ENCODE measurements around the gene ABCA8. TPM values are rescaled to one million over a fixed set of nuclear protein-coding genes. Genes with fewer than 3 reads are reported as not detected.

Gene ABCA8
- total and polyA plus RNA-seq, 4 donors: 2.7 to 187 (median 7.8) TPM

DNA sequence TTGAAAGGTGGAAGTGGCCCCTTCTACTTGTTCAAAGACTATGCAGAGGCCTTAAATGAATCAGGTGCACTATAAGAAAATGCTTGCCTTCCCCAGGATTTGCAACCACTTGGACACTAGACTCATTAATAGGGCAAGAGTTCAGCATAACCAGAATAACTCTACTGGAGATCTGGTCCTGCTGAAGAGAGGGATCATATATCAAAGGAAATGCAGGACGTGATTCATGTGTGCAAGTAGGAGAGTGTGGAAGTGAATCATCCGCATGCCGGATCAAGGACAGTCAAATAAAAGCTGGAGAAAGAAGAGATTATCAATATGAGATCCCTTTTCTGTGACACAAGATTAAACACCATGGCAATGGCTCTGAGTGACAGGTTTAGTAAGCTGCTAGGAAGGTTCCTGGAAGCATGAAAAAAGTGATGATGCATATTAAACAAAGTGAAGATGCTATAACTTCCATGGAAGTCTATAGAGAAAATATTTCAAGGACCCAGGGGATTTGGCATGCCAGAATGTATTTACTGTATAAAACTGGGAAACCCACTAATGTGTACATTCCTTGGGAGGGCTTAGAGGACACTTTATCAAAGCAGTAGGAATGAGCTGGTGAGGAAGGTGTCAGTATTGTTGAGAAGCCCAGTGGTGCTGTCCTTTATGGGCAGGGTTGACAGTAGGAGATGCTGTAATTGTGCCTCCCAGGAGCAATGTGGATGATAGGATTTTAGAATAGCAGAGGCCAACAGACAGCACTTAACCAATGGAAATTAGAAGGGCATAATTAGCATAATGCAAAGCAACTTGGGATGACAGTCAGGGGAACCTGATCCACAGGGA is 133.1 kb downstream of the ABCA8 start:
- TF ChIP-seq, protein P1, sequence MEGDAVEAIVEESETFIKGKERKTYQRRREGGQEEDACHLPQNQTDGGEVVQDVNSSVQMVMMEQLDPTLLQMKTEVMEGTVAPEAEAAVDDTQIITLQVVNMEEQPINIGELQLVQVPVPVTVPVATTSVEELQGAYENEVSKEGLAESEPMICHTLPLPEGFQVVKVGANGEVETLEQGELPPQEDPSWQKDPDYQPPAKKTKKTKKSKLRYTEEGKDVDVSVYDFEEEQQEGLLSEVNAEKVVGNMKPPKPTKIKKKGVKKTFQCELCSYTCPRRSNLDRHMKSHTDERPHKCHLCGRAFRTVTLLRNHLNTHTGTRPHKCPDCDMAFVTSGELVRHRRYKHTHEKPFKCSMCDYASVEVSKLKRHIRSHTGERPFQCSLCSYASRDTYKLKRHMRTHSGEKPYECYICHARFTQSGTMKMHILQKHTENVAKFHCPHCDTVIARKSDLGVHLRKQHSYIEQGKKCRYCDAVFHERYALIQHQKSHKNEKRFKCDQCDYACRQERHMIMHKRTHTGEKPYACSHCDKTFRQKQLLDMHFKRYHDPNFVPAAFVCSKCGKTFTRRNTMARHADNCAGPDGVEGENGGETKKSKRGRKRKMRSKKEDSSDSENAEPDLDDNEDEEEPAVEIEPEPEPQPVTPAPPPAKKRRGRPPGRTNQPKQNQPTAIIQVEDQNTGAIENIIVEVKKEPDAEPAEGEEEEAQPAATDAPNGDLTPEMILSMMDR (IDR thresholded peaks at IDR 0.05; ENCODE audit: control extremely low read depth, extremely low read depth): no peak
- H3K9me3 ChIP-seq (ENCODE audit: control insufficient read depth in 4 of 4, insufficient read depth in 3 of 4, low read length in 3 of 4): no peaks in the 10 kb centered on the region
- H3K4me1 ChIP-seq (ENCODE audit: control insufficient read depth in 5 of 5, insufficient read depth in 5 of 5, low read length in 5 of 5): peaks cover 0 to 15% (median 4%) of the 10 kb centered on the region in 5 donors
- no peaks in the 10 kb centered on the region for H3K36me3 ChIP-seq (ENCODE audit: control insufficient read depth in 4 of 4, insufficient read depth in 4 of 4, low read length in 4 of 4)
- no peaks in the 10 kb centered on the region for H3K27me3 ChIP-seq (ENCODE audit: control insufficient read depth in 3 of 3, insufficient read depth in 3 of 3, low read length in 2 of 3)
- WGBS, 2 donors: 67 to 68% methylated on average over 3 of the region's 3 CpGs
- no peak overlapping the region for H3K9ac ChIP-seq (ENCODE audit: insufficient read depth in 1 of 2, low read length in 2 of 2)
- ATAC-seq (ENCODE audit: insufficient read depth, low FRiP score) (no peak), DNase-seq (no peak)
- no peak overlapping the region for H3K4me3 ChIP-seq
- no peak overlapping the region for H3K27ac ChIP-seq (ENCODE audit: low read depth in 1 of 2, low read length in 1 of 2)

- DNase-seq (peak in 2 of 3 donors; percentile 15 to 48), ATAC-seq (ENCODE audit: insufficient read depth, low FRiP score) (no peak)
- Histone ChIP-seq H3K4me1 (ENCODE audit: control insufficient read depth in 5 of 5, insufficient read depth in 5 of 5, low read length in 5 of 5) (peaks cover 0 to 15% (median 4%) of the 10 kb centered on the region in 5 donors), H3K4me3 (no peak overlapping the region), H3K27me3 (ENCODE audit: control insufficient read depth in 3 of 3, insufficient read depth in 3 of 3, low read length in 2 of 3) (no peaks in the 10 kb centered on the region), H3K36me3 (ENCODE audit: control insufficient read depth in 4 of 4, insufficient read depth in 4 of 4, low read length in 4 of 4) (no peaks in the 10 kb centered on the region), H3K9me3 (ENCODE audit: control insufficient read depth in 4 of 4, insufficient read depth in 3 of 4, low read length in 3 of 4) (no peaks in the 10 kb centered on the region), H3K27ac (ENCODE audit: low read depth in 1 of 2, low read length in 1 of 2) (no peak overlapping the region), H3K9ac (ENCODE audit: insufficient read depth in 1 of 2, low read length in 2 of 2) (no peak overlapping the region)
- TF ChIP-seq, protein P1 (IDR thresholded peaks at IDR 0.05; ENCODE audit: control extremely low read depth, extremely low read depth): no peak
- 76 to 84% methylated on average over 8 of the region's 8 CpGs for WGBS, 2 donors
These were observed 134.2 kb downstream of the ABCA8 start for GRCh38 chr17:68820825-68821481.

DNA sequence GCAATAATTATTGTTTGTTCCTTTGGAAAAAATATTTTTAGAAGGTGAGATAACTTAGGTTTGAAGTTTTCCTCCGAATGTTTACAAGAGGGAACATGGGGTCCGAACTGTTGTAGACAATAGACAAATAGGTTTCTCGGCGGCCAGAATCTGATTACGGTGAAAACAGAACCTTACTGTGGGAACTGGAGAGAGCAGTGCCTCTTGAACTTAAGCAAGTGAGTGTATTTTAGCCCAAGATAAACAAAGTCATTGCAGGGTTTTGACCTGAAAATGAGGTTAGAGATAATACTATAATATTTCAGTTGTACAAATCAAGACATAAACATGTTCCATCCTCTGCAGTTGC is 134.7 kb downstream of the ABCA8 start:
- H3K9ac ChIP-seq (ENCODE audit: insufficient read depth in 1 of 2, low read length in 2 of 2): no peak overlapping the region
- no peaks in the 10 kb centered on the region for H3K36me3 ChIP-seq (ENCODE audit: control insufficient read depth in 4 of 4, insufficient read depth in 4 of 4, low read length in 4 of 4)
- no peaks in the 10 kb centered on the region for H3K27me3 ChIP-seq (ENCODE audit: control insufficient read depth in 3 of 3, insufficient read depth in 3 of 3, low read length in 2 of 3)
- H3K27ac ChIP-seq (ENCODE audit: low read depth in 1 of 2, low read length in 1 of 2): no peak overlapping the region
- H3K4me1 ChIP-seq (ENCODE audit: control insufficient read depth in 5 of 5, insufficient read depth in 5 of 5, low read length in 5 of 5): peaks cover 0 to 15% (median 4%) of the 10 kb centered on the region in 5 donors
- DNase-seq: no peak
- WGBS, 2 donors: 63 to 78% methylated on average over 5 of the region's 5 CpGs
- TF ChIP-seq, protein P1 (IDR thresholded peaks at IDR 0.05; ENCODE audit: control extremely low read depth, extremely low read depth): no peak
- no peaks in the 10 kb centered on the region for H3K9me3 ChIP-seq (ENCODE audit: control insufficient read depth in 4 of 4, insufficient read depth in 3 of 4, low read length in 3 of 4)
- H3K4me3 ChIP-seq: no peak overlapping the region
- ATAC-seq (ENCODE audit: insufficient read depth, low FRiP score): no peak
